ENCODE results near the gene THSD4.

GRCh38 chr15:71541746-71542145 lies 426.5 kb downstream of the THSD4 start:
- TF ChIP-seq TAF1 (IDR thresholded peaks at IDR 0.05; ENCODE audit: borderline replicate concordance, low read depth, low read length) (no peak), POLR2A (IDR thresholded peaks at IDR 0.05; ENCODE audit: low read depth, low read length) (no peak)
